K562 (cell line): ENCODE results near the gene HOXD4. TPM values are rescaled to one million over a fixed set of nuclear protein-coding genes. Genes with fewer than 3 reads are reported as not detected.
A peak's percentile ranks its signal among the peaks of the same experiment; 100 is the strongest.

Experiments used
- MYNN ChIP-seq, 2 experiments: sonication (generic); formaldehyde crosslinking in 1 of 2; IDR thresholded peaks; 2 replicates each; pipeline versions ENCODE4 v1.5.0 to v1.6.1; 2016 to 2020; ENCODE audit warnings: antibody characterized with exemption in 1 of 2, missing genetic modification reagents in 1 of 2
- ZEB2 ChIP-seq: fragments of 450-650 bp; IDR thresholded peaks from 2 replicates; pipeline ENCODE4 v1.6.1; 2016
- ZNF175 ChIP-seq: fragments of 200-800 bp; sonication (Bioruptor generic); IDR thresholded peaks from 2 replicates; pipeline ENCODE4 v1.6.1; 2016; ENCODE audit warnings: low read depth, mild to moderate bottlenecking, missing genetic modification characterization, missing compliant biosample characterization
- ZNF77 ChIP-seq: fragments of 250-450 bp; sonication (Bioruptor Pico); IDR thresholded peaks from 2 replicates; pipeline ENCODE4 v1.5.0; 2020
- polyA plus RNA-seq, 8 experiments: library from polyadenylated mRNA; depleted of rRNA in 4 of 8; stranded (reverse) in 5 of 8; unstranded in 3 of 8; fragments of >200 nt; fragmentation: Nextera tagmentation in 2 of 8; fragmentation: Illumina TruSeq in 1 of 8; extraction: Ambion mirVana in 2 of 8; extraction: Trizol in 1 of 8; gene quantifications; 2 replicates each; pipeline versions ENCODE4 v1.2.1 to v1.2.3, GENCODE V29; 2011 to 2014; ENCODE audit warnings: inconsistent platforms in 1 of 8, missing spikeins in 1 of 8
- total RNA-seq, 7 experiments: library from RNA; depleted of rRNA in 6 of 7; stranded (reverse); fragments of >200 nt in 6 of 7; fragmentation: Illumina TruSeq in 2 of 7; extraction: Trizol in 2 of 7; gene quantifications; 2 replicates each; pipeline versions ENCODE4 v1.2.1 to v1.2.3, GENCODE V29; 2011 to 2021; ENCODE audit warnings: low replicate concordance in 1 of 7
- TF ChIP-seq, protein P1 (sequence below): sonication (generic); formaldehyde crosslinking; IDR thresholded peaks from 2 replicates; pipeline ENCODE4 v1.8.0; 2023; ENCODE audit warnings: mild to moderate bottlenecking, missing genetic modification reagents
- TF ChIP-seq, protein P2 (sequence below): fragments of 250-450 bp; sonication (Bioruptor Pico); IDR thresholded peaks from 2 replicates; pipeline ENCODE4 v1.9.0; 2021; ENCODE audit warnings: mild to moderate bottlenecking, inconsistent platforms
- TF ChIP-seq, protein P3 (sequence below): fragments of 450-650 bp; IDR thresholded peaks from 2 replicates; pipeline ENCODE4 v1.6.1; 2016; ENCODE audit warnings: mild to moderate bottlenecking

HOXD4 gene
- total and polyA plus RNA-seq, 9 of the 15 experiments (the other 6 are each of a cell fraction or from before 2014, with no cell fraction given): not detected

- TF ChIP-seq, protein P1, sequence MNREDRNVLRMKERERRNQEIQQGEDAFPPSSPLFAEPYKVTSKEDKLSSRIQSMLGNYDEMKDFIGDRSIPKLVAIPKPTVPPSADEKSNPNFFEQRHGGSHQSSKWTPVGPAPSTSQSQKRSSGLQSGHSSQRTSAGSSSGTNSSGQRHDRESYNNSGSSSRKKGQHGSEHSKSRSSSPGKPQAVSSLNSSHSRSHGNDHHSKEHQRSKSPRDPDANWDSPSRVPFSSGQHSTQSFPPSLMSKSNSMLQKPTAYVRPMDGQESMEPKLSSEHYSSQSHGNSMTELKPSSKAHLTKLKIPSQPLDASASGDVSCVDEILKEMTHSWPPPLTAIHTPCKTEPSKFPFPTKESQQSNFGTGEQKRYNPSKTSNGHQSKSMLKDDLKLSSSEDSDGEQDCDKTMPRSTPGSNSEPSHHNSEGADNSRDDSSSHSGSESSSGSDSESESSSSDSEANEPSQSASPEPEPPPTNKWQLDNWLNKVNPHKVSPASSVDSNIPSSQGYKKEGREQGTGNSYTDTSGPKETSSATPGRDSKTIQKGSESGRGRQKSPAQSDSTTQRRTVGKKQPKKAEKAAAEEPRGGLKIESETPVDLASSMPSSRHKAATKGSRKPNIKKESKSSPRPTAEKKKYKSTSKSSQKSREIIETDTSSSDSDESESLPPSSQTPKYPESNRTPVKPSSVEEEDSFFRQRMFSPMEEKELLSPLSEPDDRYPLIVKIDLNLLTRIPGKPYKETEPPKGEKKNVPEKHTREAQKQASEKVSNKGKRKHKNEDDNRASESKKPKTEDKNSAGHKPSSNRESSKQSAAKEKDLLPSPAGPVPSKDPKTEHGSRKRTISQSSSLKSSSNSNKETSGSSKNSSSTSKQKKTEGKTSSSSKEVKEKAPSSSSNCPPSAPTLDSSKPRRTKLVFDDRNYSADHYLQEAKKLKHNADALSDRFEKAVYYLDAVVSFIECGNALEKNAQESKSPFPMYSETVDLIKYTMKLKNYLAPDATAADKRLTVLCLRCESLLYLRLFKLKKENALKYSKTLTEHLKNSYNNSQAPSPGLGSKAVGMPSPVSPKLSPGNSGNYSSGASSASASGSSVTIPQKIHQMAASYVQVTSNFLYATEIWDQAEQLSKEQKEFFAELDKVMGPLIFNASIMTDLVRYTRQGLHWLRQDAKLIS (CRISPR knock-in tag): no peak
- TF ChIP-seq ZEB2: no peak
- TF ChIP-seq ZNF175 (CRISPR knock-in tag): no peak
- TF ChIP-seq, protein P2, sequence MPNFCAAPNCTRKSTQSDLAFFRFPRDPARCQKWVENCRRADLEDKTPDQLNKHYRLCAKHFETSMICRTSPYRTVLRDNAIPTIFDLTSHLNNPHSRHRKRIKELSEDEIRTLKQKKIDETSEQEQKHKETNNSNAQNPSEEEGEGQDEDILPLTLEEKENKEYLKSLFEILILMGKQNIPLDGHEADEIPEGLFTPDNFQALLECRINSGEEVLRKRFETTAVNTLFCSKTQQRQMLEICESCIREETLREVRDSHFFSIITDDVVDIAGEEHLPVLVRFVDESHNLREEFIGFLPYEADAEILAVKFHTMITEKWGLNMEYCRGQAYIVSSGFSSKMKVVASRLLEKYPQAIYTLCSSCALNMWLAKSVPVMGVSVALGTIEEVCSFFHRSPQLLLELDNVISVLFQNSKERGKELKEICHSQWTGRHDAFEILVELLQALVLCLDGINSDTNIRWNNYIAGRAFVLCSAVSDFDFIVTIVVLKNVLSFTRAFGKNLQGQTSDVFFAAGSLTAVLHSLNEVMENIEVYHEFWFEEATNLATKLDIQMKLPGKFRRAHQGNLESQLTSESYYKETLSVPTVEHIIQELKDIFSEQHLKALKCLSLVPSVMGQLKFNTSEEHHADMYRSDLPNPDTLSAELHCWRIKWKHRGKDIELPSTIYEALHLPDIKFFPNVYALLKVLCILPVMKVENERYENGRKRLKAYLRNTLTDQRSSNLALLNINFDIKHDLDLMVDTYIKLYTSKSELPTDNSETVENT (CRISPR knock-in tag): peak; percentile 19; the same call in 1 of the 2 replicates
- TF ChIP-seq, protein P3, sequence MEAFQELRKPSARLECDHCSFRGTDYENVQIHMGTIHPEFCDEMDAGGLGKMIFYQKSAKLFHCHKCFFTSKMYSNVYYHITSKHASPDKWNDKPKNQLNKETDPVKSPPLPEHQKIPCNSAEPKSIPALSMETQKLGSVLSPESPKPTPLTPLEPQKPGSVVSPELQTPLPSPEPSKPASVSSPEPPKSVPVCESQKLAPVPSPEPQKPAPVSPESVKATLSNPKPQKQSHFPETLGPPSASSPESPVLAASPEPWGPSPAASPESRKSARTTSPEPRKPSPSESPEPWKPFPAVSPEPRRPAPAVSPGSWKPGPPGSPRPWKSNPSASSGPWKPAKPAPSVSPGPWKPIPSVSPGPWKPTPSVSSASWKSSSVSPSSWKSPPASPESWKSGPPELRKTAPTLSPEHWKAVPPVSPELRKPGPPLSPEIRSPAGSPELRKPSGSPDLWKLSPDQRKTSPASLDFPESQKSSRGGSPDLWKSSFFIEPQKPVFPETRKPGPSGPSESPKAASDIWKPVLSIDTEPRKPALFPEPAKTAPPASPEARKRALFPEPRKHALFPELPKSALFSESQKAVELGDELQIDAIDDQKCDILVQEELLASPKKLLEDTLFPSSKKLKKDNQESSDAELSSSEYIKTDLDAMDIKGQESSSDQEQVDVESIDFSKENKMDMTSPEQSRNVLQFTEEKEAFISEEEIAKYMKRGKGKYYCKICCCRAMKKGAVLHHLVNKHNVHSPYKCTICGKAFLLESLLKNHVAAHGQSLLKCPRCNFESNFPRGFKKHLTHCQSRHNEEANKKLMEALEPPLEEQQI: no peak
- TF ChIP-seq ZNF77 (CRISPR knock-in tag): no peak
- TF ChIP-seq MYNN (IDR thresholded peaks at IDR 0.05): no peak
- no peak for TF ChIP-seq MYNN (CRISPR knock-in tag; IDR thresholded peaks at IDR 0.05)
Observed at GRCh38 chr2:176140513-176141317, 10.6 kb upstream of the HOXD4 start (continued).
